C1 segment of cervical spinal cord (tissue), 14 donors: ENCODE measurements around the gene CCDC107.

Source experiments
- DNase-seq, 14 donors: peaks; one replicate each; lab custom pipeline; 2025; lab: John Stamatoyannopoulos, UW

CCDC107 gene

DNA sequence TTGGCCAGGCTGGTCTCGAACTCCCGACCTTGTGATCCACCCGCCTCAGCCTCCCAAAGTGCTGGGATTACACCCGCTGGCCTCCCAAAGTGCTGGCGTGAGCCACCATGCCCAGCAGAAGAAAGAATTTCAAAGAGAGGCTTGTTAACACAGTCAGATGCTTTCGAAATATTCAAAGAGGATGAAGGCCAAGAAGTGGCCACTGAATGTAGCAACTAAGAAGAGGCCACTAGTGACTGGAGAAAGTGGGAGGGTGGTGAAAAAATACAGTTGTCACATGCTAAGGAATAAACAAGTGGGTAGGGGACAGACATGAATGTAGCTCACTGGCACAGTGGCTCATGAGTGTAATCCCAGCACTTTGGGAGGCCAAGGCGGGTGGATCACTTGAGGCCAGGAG, 44.6 kb downstream of the CCDC107 start:
- no peak for DNase-seq

GRCh38 chr9:35703906-35704672, 46.0 kb downstream of the CCDC107 start:
- no peak for DNase-seq

GRCh38 chr9:35705372-35705771, 47.3 kb downstream of the CCDC107 start:
- no peak for DNase-seq

DNA sequence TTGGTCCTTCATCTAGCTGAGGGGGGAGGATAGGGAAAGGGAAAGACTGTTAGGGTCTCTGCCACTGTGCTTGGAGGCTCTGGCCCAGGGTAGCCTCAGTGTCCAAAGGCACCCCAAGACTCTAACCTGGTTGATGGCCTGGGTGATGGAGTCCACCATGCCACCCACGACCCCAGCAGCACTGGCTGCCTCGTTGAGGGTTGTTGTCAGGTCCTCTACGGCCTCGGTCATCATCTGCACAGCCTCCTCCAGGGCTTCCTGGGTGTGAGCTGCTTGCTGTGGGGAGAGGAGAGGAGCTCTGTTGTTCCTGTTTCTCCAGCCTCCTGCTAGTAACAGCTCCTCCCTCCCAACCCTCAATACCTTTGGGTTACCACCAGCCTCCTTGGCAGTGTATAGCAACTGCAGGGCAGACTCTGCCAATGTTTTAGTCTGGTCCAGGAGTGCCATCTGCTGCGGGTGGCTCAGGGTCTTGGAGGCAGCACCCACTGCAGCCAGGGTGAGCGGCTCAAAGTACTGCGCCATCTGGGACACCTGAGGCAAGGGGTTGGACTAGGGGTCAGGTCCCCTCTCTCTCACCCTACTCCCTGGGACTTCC, 47.8 kb downstream of the CCDC107 start:
- DNase-seq = peak in 1 of 14 donors; percentile 92

- no peak for DNase-seq
Observed at GRCh38 chr9:35706951-35707350, 48.9 kb downstream of the CCDC107 start.

DNA sequence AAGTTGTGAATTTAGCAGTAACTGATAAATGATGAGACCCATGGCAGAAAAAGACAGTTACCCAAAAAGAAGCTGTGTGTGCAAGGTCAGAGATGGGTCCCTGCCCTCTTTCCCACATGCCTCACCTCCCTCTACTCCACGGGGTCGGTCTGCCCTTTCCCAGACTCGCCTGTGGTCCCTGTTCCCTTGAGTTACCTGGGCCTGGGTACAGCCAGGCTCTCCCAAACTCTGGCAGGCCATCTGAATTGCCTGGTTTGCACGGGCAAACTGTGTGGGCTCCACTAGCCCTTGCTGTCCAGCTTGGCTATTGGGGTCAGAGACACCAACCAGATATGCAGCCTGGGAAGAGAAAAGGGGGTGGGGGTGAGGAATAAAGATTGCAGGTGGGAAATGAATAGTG, 50.1 kb downstream of the CCDC107 start:
- DNase-seq = no peak

DNA sequence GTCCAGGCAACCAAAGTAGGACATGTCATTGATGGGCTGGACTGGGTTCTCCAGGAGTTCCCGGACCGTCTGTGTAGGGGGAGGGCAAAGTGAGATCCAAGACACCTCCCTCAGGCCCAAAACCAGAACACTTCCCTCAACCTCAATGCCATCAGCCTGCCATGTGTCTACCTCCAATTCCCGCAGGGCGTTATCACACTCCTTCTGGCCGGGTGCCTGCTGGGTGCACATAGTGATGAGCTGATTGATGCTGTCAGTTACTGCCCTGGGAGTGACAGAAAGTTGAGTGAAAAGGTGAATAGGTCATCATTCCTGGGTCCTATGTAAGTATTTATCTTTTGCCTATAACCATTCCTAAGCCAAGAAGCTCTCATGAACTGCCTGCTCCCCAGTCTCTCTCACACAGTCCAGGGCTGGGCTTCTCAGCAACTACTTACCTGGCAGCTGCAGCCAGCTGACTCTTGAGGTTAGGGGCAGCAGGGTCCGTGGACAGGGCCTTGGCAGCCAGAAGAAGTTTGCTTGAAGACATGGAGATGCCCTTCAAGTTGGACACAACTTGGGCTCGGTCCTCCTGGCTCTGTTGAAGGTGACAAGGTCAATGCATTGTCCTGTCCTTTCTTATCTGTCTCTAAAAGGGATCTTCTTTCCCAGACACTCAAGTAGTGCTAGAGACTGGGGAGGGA, 52.9 kb downstream of the CCDC107 start:
- no peak for DNase-seq
